Measurements from ENCODE around the gene AUH. TPM values are rescaled to one million over a fixed set of nuclear protein-coding genes. Genes with fewer than 3 reads are reported as not detected.

The AUH gene
- total and polyA plus RNA-seq, 9 of the 15 experiments (the other 6 are each of a cell fraction or from before 2014, with no cell fraction given): 3.4 to 29.0 (median 10.1) TPM

DNA sequence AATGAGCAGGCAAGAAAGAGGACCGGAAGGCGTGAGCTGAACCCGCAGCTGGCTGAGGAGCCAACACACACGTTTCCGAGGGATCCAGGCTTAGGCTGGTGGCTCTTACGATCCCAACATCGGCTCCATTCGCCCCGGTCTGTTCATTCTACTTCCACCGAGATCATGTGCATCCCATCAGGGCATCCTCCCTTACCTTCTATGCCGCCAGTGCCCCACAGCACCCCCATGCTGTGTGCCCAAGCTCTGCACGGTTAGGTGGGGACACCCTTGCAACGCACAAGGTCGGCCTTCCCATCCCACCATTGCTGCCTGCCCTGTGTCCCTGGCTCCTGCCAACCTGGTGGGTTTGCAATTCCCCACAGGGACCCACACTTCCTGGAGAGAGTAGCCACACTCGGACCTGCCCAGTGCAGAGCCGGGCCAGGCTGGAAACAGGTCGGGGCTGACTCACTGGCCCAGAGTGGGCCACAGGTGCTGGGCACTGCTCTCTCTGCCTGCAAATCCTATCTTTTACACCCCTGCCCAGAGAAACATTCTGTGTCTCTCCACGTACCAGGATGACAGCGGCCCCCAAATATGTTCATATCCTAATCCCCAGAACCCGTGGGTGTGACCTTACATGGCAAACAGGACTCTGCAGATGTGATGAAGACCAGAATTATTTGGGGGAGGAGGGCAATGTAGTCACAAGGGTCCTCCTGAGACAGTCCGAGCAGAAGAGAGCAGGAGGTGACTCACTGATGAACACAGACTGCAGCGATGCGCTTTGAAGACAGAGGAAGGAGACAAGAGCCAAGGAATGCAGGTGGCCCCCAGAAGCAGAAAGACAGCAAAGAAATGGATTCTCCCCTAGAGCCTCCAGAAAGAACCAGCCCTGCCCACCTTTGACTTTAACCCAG lies 182.2 kb downstream of the AUH start:
- DNase-seq (ENCODE audit: extremely low read depth in 1 of 4, low spot score in 3 of 4): peak in 1 of 4 experiments; percentile 1
- Histone ChIP-seq H3K9me3 (replicated peaks; ENCODE audit: control insufficient read depth, insufficient read depth, low read depth, low read length) (no peaks in the 10 kb centered on the region), H3K4me3 (no peak overlapping the region), H3K9ac (ENCODE audit: insufficient read depth in 1 of 2, low read depth in 2 of 2, low read length in 2 of 2) (no peak overlapping the region; a peak in 1 of 4 replicates), H3K36me3 (ENCODE audit: control insufficient read depth, insufficient read depth, low read length) (no peaks in the 10 kb centered on the region), H3K4me2 (ENCODE audit: insufficient read depth, low read length) (no peak overlapping the region), H3K4me1 (replicated peaks in 1 of 2; ENCODE audit: control insufficient read depth in 2 of 2, insufficient read depth in 2 of 2, low read length in 2 of 2) (peaks cover 6 to 14% of the 10 kb centered on the region in 2 experiments), H3K9me1 (ENCODE audit: control insufficient read depth, insufficient read depth, low read length) (no peaks in the 10 kb centered on the region), H2AFZ (ENCODE audit: low read depth, low read length) (no peak overlapping the region; the same call in 1 of the 2 replicates), H3K27ac (ENCODE audit: extremely low read depth, low read depth, low read length) (no peak overlapping the region), H3K27me3 (ENCODE audit: control insufficient read depth in 2 of 2, insufficient read depth in 2 of 2, low read length in 2 of 2) (no peaks in the 10 kb centered on the region), H4K20me1 (replicated peaks; ENCODE audit: control insufficient read depth, insufficient read depth, low read length) (no peaks in the 10 kb centered on the region), H3K79me2 (ENCODE audit: control insufficient read depth, insufficient read depth, low read length) (no peaks in the 10 kb centered on the region)
- FAIRE-seq: no peak
- ChIA-PET POLR2A (no interaction called here), CTCF (ENCODE audit: low intra/inter-chr PET ratio) (no interaction called here)
- ATAC-seq: no peak
- WGBS (ENCODE audit: insufficient coverage, low coverage, missing lambda C conversion rate): 51% methylated on average over 17 of the region's 23 CpGs
- in situ Hi-C loops (cut with MboI) (no loop called here), intact Hi-C loops (cut with micrococcal nuclease) (loop anchor here (5.0 kb wide), 1 partner anchor 142 kb away; no protein-coding TSS in a partner anchor)
- BruUV-seq (replicated peaks): no TSS peak
- TF ChIP-seq ZBTB2 (IDR thresholded peaks at IDR 0.05): no peak
- TF ChIP-seq HDAC8 (tag; IDR thresholded peaks at IDR 0.05): no peak
- no peak for TF ChIP-seq OTX1 (CRISPR knock-in tag; IDR thresholded peaks at IDR 0.05)
- 0 out of 2 replicates have a peak, but pooled peaks have one; percentile 19 for TF ChIP-seq EGR1 (conservative IDR thresholded peaks at IDR 0.05)
- no peak for TF ChIP-seq SAFB2 (IDR thresholded peaks at IDR 0.05; ENCODE audit: borderline replicate concordance, low read depth, low read length, severe bottlenecking)
- TF ChIP-seq, protein P1, sequence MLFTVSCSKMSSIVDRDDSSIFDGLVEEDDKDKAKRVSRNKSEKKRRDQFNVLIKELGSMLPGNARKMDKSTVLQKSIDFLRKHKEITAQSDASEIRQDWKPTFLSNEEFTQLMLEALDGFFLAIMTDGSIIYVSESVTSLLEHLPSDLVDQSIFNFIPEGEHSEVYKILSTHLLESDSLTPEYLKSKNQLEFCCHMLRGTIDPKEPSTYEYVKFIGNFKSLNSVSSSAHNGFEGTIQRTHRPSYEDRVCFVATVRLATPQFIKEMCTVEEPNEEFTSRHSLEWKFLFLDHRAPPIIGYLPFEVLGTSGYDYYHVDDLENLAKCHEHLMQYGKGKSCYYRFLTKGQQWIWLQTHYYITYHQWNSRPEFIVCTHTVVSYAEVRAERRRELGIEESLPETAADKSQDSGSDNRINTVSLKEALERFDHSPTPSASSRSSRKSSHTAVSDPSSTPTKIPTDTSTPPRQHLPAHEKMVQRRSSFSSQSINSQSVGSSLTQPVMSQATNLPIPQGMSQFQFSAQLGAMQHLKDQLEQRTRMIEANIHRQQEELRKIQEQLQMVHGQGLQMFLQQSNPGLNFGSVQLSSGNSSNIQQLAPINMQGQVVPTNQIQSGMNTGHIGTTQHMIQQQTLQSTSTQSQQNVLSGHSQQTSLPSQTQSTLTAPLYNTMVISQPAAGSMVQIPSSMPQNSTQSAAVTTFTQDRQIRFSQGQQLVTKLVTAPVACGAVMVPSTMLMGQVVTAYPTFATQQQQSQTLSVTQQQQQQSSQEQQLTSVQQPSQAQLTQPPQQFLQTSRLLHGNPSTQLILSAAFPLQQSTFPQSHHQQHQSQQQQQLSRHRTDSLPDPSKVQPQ (CRISPR knock-in tag; IDR thresholded peaks at IDR 0.05; ENCODE audit: borderline replicate concordance): no peak
- no peak for TF ChIP-seq ZNF24 (IDR thresholded peaks at IDR 0.05)
- 0 out of 2 replicates have a peak, but pooled peaks have one; percentile 5 for TF ChIP-seq CBFA2T3 (IDR thresholded peaks at IDR 0.05)
- no peak for TF ChIP-seq ZNF12 (CRISPR knock-in tag; IDR thresholded peaks at IDR 0.05)

All from K562 (cell line).